Esophagus muscularis mucosa (tissue), 4 donors: Measurements from ENCODE around the gene CRABP2. TPM values are rescaled to one million over a fixed set of nuclear protein-coding genes. Genes with fewer than 3 reads are reported as not detected.

Experiments
- DNase-seq: peaks from one replicate; pipeline ENCODE4 v3.0.0-alpha.2; 2017; ENCODE audit errors: extremely low spot score
- H3K27ac ChIP-seq, 4 donors: fragments of 200-600 bp; sonication (generic); replicated peaks in 1 of 4; 1 replicate in 3 of 4; 2 replicates in 1 of 4; pipeline ENCODE4 v1.5.1; 2016 to 2019; ENCODE audit warnings: mild to moderate bottlenecking in 1 of 4
- H3K27me3 ChIP-seq, 4 donors: fragments of 200-600 bp; sonication (generic); one replicate each; pipeline versions ENCODE4 v1.5.1 to v1.6.0; 2016 to 2019
- H3K36me3 ChIP-seq, 4 donors: fragments of 200-600 bp; sonication (generic); one replicate each; pipeline ENCODE4 v1.5.1; 2016 to 2019
- H3K4me1 ChIP-seq, 4 donors: fragments of 200-600 bp; sonication (generic); one replicate each; pipeline ENCODE4 v1.5.1; 2016 to 2019
- H3K4me3 ChIP-seq, 4 donors: fragments of 200-600 bp; sonication (generic); 1 replicate in 2 of 4; 2 replicates in 2 of 4; pipeline ENCODE4 v1.5.1; 2016 to 2019; ENCODE audit warnings: mild to moderate bottlenecking in 4 of 4, moderate library complexity in 1 of 4
- H3K9me3 ChIP-seq, 4 donors: fragments of 200-600 bp; sonication (generic); 1 replicate in 3 of 4; 2 replicates in 1 of 4; pipeline ENCODE4 v1.5.1; 2016 to 2019
- CTCF ChIP-seq, 3 experiments: fragments of 200-600 bp in 2 of 3; fragments of 450-650 bp in 1 of 3; sonication (generic) in 2 of 3; IDR thresholded peaks; one replicate each; pipeline ENCODE4 v1.5.1; 2017 to 2019; ENCODE audit warnings: antibody characterized with exemption in 3 of 3, mild to moderate bottlenecking in 2 of 3, moderate library complexity in 1 of 3
- EP300 ChIP-seq: sonication (generic); formaldehyde crosslinking; IDR thresholded peaks from one replicate; pipeline ENCODE4 v1.6.1; 2017; ENCODE audit warnings: antibody characterized with exemption
- POLR2A ChIP-seq: fragments of 450-650 bp; IDR thresholded peaks from one replicate; pipeline ENCODE4 v1.6.1; 2017; ENCODE audit warnings: antibody characterized with exemption, moderate library complexity, mild to moderate bottlenecking, low read depth
- POLR2AphosphoS5 ChIP-seq, 2 donors: sonication (generic); formaldehyde crosslinking; IDR thresholded peaks; one replicate each; pipeline ENCODE4 v1.6.1; 2017; ENCODE audit warnings: antibody characterized with exemption in 2 of 2
- WGBS: methylation state at CpG from one replicate; pipeline ENCODE4 v1.1.5; 2018; 5-methylcytosine and 5-hydroxymethylcytosine counted together
- intact Hi-C: fragments of 100-400 bp; cut with DNase I; formaldehyde crosslinking; loops from one replicate; pipeline ENCODE4 v1.15.1; 2023
- total RNA-seq, 4 donors: library from RNA; depleted of rRNA; stranded (reverse); fragments of >200 nt; gene quantifications; one replicate each; pipeline versions ENCODE4 v1.1.0 to v1.2.1, GENCODE V29; 2016

CRABP2 gene
- total RNA-seq, 4 donors from 2014 or later: 1.2 to 6.4 (median 2.7) TPM

DNA sequence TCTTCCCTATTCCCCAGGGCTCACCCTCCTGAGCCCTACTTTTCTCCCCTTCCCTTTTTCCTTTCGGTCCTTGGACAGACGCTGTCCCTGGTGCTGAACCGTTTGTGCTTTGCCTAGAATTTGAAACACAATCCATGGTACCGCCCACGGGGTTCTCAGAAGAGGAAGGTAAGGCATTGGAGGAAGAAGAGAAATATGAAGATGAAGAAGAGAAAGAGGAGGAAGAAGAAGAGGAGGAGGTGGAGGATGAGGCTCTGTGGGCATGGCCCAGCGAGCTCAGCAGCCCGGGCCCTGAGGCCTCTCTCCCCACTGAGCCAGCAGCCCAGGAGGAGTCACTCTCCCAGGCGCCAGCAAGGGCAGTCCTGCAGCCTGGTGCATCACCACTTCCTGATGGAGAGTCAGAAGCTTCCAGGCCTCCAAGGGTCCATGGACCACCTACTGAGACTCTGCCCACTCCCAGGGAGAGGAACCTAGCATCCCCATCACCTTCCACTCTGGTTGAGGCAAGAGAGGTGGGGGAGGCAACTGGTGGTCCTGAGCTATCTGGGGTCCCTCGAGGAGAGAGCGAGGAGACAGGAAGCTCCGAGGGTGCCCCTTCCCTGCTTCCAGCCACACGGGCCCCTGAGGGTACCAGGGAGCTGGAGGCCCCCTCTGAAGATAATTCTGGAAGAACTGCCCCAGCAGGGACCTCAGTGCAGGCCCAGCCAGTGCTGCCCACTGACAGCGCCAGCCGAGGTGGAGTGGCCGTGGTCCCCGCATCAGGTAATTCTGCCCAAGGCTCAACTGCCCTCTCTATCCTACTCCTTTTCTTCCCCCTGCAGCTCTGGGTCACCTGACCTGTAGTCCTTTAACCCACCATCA is 53.0 kb downstream of the CRABP2 start:
- Histone ChIP-seq H3K4me1 (peaks cover 9 to 15% (median 12%) of the 10 kb centered on the region in 4 donors), H3K27me3 (peaks cover 0 to 96% (median 16%) of the 10 kb centered on the region in 4 donors), H3K9me3 (no peaks in the 10 kb centered on the region), H3K36me3 (no peaks in the 10 kb centered on the region), H3K27ac (no peak overlapping the region), H3K4me3 (no peak overlapping the region)
- no peak for TF ChIP-seq CTCF (IDR thresholded peaks at IDR 0.05)
- no peak for TF ChIP-seq POLR2AphosphoS5 (IDR thresholded peaks at IDR 0.05)
- no peak for TF ChIP-seq POLR2A
- TF ChIP-seq EP300: no peak
- intact Hi-C loops: loop anchor here (10.0 kb wide), 1 partner anchor 68 kb away; no protein-coding TSS in a partner anchor
- no peak for DNase-seq
- 53% methylated on average over 16 of the region's 16 CpGs for WGBS

Other genes starting within 250 kb of the CRABP2 start
- gene MEF2D, start 204.8 kb downstream of the CRABP2 start, total RNA-seq: 100 to 1,000 TPM in 3 of 4 donors, 10 to 100 TPM in 1; 78.0 to 138 (median 115) TPM
- gene IQGAP3, start 133.0 kb downstream of the CRABP2 start, total RNA-seq: 1 to 10 TPM in 1 of 4 donors, under 1 TPM in 2, not detected in 1; 0.06 to 1.1 (median 0.50) TPM
- gene TTC24, start 125.9 kb downstream of the CRABP2 start, total RNA-seq: not detected
- gene NAXE, start 113.8 kb downstream of the CRABP2 start, total RNA-seq: 10 to 100 TPM; 73.5 to 98.0 (median 85.2) TPM
- 10 to 100 TPM; 22.6 to 32.8 (median 26.4) TPM for gene GPATCH4, start 104.1 kb downstream of the CRABP2 start, total RNA-seq
- 1 to 10 TPM in 3 of 4 donors, under 1 TPM in 1; 0.83 to 5.1 (median 2.2) TPM for gene HAPLN2, start 86.2 kb downstream of the CRABP2 start, total RNA-seq
- gene BCAN, start 63.5 kb downstream of the CRABP2 start, total RNA-seq: 1 to 10 TPM in 1 of 4 donors, under 1 TPM in 2, not detected in 1; 0.45 to 1.0 (median 0.99) TPM
- gene NES, start 28.2 kb downstream of the CRABP2 start, total RNA-seq: 10 to 100 TPM; 16.6 to 37.4 (median 32.5) TPM
- 10 to 100 TPM; 16.2 to 32.3 (median 18.0) TPM for gene METTL25B, start 22.9 kb upstream of the CRABP2 start, total RNA-seq
- gene ISG20L2, start 23.2 kb upstream of the CRABP2 start, total RNA-seq: 10 to 100 TPM; 16.2 to 20.0 (median 19.0) TPM
- 10 to 100 TPM; 43.5 to 67.4 (median 62.4) TPM for gene MRPL24, start 35.5 kb upstream of the CRABP2 start, total RNA-seq
- 100 to 1,000 TPM; 124 to 239 (median 167) TPM for gene HDGF, start 46.1 kb upstream of the CRABP2 start, total RNA-seq
- gene PRCC, start 62.0 kb upstream of the CRABP2 start, total RNA-seq: 10 to 100 TPM; 21.2 to 43.6 (median 38.7) TPM
- 1 to 10 TPM in 1 of 4 donors, under 1 TPM in 2, not detected in 1; 0.83 to 2.7 (median 0.84) TPM for gene SH2D2A, start 111.3 kb upstream of the CRABP2 start, total RNA-seq
- gene INSRR, start 153.5 kb upstream of the CRABP2 start, total RNA-seq: not detected
- 1 to 10 TPM in 3 of 4 donors, under 1 TPM in 1; 0.58 to 2.5 (median 1.8) TPM for gene NTRK1, start 155.3 kb upstream of the CRABP2 start, total RNA-seq
- 10 to 100 TPM in 2 of 4 donors, 1 to 10 TPM in 2; 6.1 to 13.6 (median 10.9) TPM for gene PEAR1, start 188.1 kb upstream of the CRABP2 start, total RNA-seq
- gene LRRC71, start 215.0 kb upstream of the CRABP2 start, total RNA-seq: not detected